ENCODE results near the gene FAM193A.

Gene FAM193A

GRCh38 chr4:2579910-2580309 is 43.5 kb downstream of the FAM193A start:
- TF ChIP-seq PPARA (CRISPR knock-in tag; IDR thresholded peaks at IDR 0.05; ENCODE audit: borderline replicate concordance) (no peak), CSRNP3 (CRISPR knock-in tag; IDR thresholded peaks at IDR 0.05) (no peak), TCF4 (CRISPR knock-in tag; IDR thresholded peaks at IDR 0.05; ENCODE audit: borderline replicate concordance) (no peak), ZFP30 (CRISPR knock-in tag; IDR thresholded peaks at IDR 0.05) (no peak), GLIS3 (CRISPR knock-in tag; IDR thresholded peaks at IDR 0.05) (no peak), ZNF8 (CRISPR knock-in tag; IDR thresholded peaks at IDR 0.05) (peak; percentile 41; the same call in 1 of the 2 replicates), TOX (CRISPR knock-in tag; IDR thresholded peaks at IDR 0.05; ENCODE audit: borderline replicate concordance) (no peak), ZNF70 (CRISPR knock-in tag; IDR thresholded peaks at IDR 0.05) (no peak), OSR1 (CRISPR knock-in tag; IDR thresholded peaks at IDR 0.05) (no peak)
- ATAC-seq, result no peak

- TF ChIP-seq CSDC2 (CRISPR knock-in tag; IDR thresholded peaks at IDR 0.05), result no peak
- no peak for TF ChIP-seq TOX (CRISPR knock-in tag; IDR thresholded peaks at IDR 0.05; ENCODE audit: borderline replicate concordance)
- no peak for TF ChIP-seq ZFP3 (CRISPR knock-in tag; IDR thresholded peaks at IDR 0.05)
- no peak for TF ChIP-seq RARB (CRISPR knock-in tag; IDR thresholded peaks at IDR 0.05)
- TF ChIP-seq ZNF8 (CRISPR knock-in tag; IDR thresholded peaks at IDR 0.05), result no peak
- TF ChIP-seq ISL1 (CRISPR knock-in tag; IDR thresholded peaks at IDR 0.05), result no peak
- TF ChIP-seq ZNF565 (CRISPR knock-in tag; conservative IDR thresholded peaks at IDR 0.05; ENCODE audit: low read depth), result no peak
- no peak for TF ChIP-seq BACH2 (CRISPR knock-in tag; IDR thresholded peaks at IDR 0.05; ENCODE audit: borderline replicate concordance)
- no peak for TF ChIP-seq PATZ1 (CRISPR knock-in tag; IDR thresholded peaks at IDR 0.05; ENCODE audit: borderline replicate concordance)
- TF ChIP-seq SNAI2 (CRISPR knock-in tag; IDR thresholded peaks at IDR 0.05), result no peak
- TF ChIP-seq TCF4 (CRISPR knock-in tag; IDR thresholded peaks at IDR 0.05; ENCODE audit: borderline replicate concordance), result no peak
- no peak for TF ChIP-seq CREB5 (CRISPR knock-in tag; IDR thresholded peaks at IDR 0.05; ENCODE audit: low read depth)
- no peak for TF ChIP-seq ESRRG (CRISPR knock-in tag; IDR thresholded peaks at IDR 0.05)
- no peak for TF ChIP-seq CSRNP3 (CRISPR knock-in tag; IDR thresholded peaks at IDR 0.05)
- TF ChIP-seq ZNF70 (CRISPR knock-in tag; IDR thresholded peaks at IDR 0.05), result no peak
- TF ChIP-seq ZC3H10 (CRISPR knock-in tag; IDR thresholded peaks at IDR 0.05), result no peak
- no peak for TF ChIP-seq POU6F1 (CRISPR knock-in tag; IDR thresholded peaks at IDR 0.05; ENCODE audit: borderline replicate concordance, low read depth)
- no peak for TF ChIP-seq GLIS3 (CRISPR knock-in tag; IDR thresholded peaks at IDR 0.05)
- no peak for TF ChIP-seq ARNTL (CRISPR knock-in tag; IDR thresholded peaks at IDR 0.05; ENCODE audit: borderline replicate concordance, low read depth)
- TF ChIP-seq ZFP30 (CRISPR knock-in tag; IDR thresholded peaks at IDR 0.05), result no peak
- no peak; the same call in 2 of the 3 replicates for ATAC-seq
Measured at GRCh38 chr4:2583092-2583491, 46.6 kb downstream of the FAM193A start.

- TF ChIP-seq ZNF70 (CRISPR knock-in tag; IDR thresholded peaks at IDR 0.05) (0 out of 2 replicates have a peak, but pooled peaks have one; percentile 17), PATZ1 (CRISPR knock-in tag; IDR thresholded peaks at IDR 0.05; ENCODE audit: borderline replicate concordance) (no peak)
- no peak; the same call in 1 of the 3 replicates for ATAC-seq
Measured at GRCh38 chr4:2583517-2583916, 47.1 kb downstream of the FAM193A start.
